Medulla oblongata (tissue), 1 donor: ENCODE data around the gene ITPA.

Experiments used
- DNase-seq: peaks from one replicate; pipeline ENCODE4 v3.0.0-alpha.2; 2015; ENCODE audit errors: extremely low spot score

Gene ITPA

GRCh38 chr20:3244613-3245012, 35.3 kb downstream of the ITPA start:
- DNase-seq, result no peak

GRCh38 chr20:3245156-3245555, 35.9 kb downstream of the ITPA start:
- no peak for DNase-seq

DNA sequence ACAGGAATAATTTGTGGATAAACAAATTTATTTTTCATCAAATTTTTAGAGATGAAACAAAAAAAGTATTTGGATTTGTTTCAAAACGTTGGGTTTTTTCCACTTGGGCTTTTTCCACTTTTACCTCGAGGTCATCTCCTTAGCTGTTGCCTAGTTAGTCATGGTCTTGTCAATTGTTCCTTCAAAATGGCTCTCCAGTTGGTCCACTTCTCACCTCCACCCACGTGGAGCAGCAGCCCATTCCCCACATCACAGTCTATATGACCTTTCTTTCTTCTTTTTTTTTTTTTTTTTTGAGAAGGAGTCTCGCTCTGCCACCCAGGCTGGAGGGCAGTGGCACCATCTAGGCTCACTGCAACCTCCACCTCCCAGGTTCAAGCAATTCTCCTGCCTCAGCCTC, 36.4 kb downstream of the ITPA start:
- DNase-seq, result no peak

- no peak for DNase-seq
These were observed 37.4 kb downstream of the ITPA start for GRCh38 chr20:3246682-3247081.

DNA sequence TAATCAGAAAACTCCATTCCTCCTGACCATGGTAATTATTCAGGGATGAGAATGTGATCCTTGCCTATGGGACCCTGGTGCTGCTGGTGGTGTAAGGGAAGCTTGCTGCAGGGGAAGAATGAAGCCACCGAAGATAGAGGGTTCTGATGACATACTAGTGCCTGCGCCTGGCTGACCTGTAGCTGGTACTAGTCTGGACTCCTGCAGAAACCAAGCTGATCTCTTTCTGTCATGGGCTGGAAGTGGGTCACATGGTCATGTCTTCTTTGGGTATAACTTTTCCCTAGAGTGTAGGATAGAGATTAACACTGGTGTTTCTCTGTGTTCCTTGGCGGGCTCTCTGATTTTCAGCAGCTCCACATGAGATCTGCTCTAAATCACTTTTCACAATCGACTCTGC, 38.3 kb downstream of the ITPA start:
- DNase-seq, result no peak

DNA sequence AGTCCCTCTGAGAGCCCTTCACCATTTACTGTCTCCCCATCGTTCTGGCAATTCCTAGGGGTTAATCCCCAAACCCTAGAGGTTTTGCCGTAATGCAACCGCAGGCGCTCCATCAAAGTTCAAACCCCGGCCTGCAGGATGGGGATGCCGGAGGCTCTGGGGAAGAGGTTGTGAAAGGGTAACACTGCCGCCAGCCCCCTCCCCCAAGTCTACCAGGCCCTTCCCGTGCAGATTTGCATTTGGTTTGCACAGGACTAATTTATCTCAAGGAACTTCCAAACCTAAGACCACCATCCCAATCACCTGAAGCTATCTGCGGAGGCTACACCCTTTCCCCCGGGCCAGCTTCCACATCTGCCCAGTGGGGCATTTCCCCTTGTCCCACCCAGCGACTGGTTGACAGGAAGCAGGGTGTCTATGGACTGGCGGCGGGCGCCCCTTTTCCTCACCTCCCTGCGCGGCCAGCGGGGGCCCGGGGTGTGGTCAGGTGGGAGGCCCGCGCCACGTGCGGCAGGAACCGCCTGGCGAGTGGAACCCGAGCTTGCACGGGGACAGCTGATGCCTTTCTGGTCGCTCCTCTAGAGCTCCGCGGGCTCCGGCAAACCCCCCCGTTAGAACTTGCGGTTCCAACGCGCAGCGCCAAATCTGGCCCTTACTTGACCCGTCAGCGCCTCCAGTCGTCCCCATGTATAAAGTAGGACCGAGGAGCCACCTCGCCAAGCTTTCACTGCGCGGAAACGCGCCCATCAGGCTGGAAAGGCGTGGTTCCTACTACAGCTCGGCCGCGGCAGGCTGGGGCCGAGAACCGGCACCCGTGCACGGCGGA, 39.1 kb downstream of the ITPA start:
- no peak for DNase-seq

DNA sequence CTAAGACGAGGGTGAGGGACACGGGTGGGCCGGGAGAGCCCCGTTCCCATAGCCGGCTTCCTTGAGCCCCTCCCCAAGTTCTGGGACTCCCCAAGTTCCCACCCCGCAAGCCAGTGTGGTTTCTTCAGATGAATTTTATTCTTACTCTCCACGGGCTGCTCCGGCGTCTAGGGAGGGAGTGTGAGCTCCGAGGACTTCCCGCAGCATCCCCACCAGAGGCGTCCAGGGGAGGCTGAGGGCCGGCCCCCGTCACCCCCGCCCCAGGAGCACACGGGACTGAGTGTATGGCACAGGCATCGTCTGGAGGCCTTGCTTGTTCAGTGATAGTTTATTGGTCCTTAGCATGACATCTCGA, 39.7 kb downstream of the ITPA start:
- DNase-seq, result no peak

- no peak for DNase-seq
These were observed 40.8 kb downstream of the ITPA start for GRCh38 chr20:3250091-3250504.

DNA sequence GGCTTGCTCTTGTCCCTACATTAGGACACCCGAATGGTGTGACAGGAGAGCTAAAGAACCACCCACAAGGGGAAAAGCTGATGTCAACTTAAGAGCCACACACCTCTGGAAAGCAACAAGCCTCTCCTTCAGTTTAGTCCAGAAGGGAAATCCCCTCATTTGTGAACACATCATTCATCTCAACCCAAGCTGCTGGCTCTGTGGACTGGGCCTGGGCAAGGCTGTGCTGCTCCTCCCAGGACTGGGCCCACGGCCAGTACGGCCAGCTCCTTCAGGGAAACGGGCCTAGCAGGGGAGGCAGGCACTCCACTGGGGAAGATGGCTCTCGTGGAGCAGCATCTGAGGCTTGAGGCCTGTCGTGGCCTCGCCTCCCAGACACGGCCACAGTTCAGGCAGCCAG, 42.5 kb downstream of the ITPA start:
- DNase-seq, result peak; percentile 79

DNA sequence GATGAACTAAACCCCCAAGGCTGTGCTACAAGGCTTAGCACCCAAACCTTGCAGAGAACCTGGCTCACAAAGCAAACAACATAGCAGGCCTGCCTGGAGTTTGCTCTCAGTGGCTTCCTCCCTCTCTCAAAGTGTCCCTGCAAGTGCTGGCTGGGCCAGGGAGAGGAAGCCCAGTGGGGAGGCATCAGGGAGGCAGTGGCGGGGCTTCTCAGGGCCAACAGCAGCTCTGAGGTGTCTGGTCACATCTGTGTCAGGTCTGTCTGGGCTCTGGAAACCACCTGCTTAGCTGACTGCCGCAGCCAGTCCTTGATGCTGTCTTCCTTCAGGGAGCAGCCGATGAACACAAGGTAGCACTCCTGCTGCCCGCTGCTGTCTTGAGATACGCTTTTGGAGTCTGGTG, 46.4 kb downstream of the ITPA start:
- DNase-seq, result no peak

DNA sequence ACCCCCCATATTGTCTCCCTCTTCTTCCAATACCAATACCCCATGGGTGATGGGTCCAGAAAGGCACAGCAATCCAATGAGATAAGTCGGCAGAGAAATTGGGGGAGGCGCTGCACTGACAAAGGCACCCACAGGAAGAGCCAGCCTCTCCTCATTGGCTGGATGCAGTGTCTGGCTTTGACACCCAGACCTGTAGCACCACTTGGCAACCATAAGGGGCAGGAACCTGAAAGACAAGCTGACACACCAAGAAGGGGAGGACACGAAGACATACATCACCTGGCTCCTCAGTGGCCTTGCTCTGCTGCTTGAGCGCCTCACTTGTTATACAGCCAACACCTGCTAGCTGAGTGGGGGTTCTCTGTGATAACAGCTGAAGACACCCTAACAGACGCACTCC, 49.1 kb downstream of the ITPA start:
- DNase-seq, result no peak

DNA sequence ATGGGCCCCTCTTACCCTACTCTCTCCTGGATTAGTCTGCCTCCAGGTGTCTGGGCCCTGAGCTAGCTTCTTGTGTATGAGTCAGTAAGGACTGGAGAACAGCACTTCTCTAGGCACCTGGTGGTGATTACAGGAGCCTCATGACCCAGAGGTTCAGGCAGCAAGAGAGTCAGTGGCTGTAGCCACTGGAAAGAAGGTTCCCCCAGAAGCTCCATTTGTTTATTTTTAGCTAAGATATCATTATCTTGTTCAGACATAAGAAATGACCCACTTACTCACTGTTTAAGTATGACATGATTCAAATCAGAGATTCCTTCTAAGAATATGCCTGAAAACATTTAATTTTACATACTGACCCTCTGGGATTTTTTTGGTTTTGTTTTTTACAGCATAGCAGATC, 53.3 kb downstream of the ITPA start:
- DNase-seq, result no peak

DNA sequence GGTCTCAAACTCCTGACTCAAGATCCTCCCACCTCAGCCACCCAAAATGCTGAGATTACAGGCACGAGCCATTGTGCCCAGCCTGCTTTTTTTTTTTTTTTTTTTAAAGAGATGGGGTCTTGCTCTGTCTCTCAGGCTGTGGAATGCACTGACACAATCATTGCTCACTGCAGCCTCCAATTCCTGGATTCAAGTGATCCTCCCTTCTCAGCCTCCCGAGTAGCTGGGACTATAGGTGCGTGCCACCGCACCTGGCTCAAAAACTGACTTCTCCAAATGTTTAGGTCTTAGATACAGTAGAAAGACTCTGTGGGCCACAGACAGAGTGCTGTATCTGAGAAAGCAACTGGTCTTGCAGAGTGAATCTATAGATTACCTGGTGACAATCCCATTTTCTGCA, 60.8 kb downstream of the ITPA start:
- no peak for DNase-seq

GRCh38 chr20:3273371-3273770, 64.1 kb downstream of the ITPA start:
- no peak for DNase-seq
